ENCODE measurements around the gene AHI1.
A peak's percentile ranks its signal among the peaks of the same experiment; 100 is the strongest.
"Not testable (repeated sequence)": the region's sequence is repeated elsewhere in the genome, so short reads cannot be mapped to it uniquely, and the experiment has no call there.

Gene AHI1

DNA sequence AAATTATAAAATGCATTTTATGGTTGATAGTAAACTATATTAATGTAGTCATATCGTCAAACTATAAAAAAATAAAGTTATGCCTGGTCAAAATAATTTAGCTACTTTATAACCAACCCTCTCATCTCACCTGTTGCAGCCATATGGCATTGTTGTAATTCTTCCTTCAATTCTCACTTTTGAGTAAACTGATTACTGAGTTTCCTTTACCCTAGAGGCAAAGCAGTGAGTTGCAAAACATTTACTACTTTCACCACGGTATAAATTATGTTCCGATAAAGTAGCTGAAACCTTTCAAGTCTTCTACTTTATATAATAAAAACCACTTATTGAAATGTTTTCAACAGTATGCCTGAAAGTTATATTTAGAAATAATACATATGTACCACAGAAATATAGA, 113.8 kb downstream of the AHI1 start:
- DNase-seq = no peak

DNA sequence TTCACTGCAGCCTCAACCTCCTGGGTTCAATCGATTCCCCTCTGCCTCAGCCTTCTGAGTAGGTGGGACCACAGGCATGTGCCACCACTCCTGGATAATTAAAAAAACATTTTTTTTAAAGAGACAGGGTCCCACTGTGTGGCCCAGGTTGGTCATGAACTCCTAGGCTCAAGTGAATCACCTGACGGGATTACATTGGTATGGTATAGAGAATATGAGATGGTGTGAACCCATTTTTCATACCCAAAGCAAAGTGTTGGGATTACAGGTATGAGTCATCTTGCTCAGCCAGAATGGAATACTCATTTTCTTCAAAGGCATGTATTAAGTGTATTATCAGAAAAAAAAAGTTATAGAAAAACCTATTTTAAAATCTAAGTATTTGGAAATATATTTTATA, 114.2 kb downstream of the AHI1 start:
- peak; percentile 39 for DNase-seq

- peak; percentile 77 for DNase-seq
Observed at GRCh38 chr6:135382182-135382628, 115.3 kb downstream of the AHI1 start.

GRCh38 chr6:135380793-135381192, 116.7 kb downstream of the AHI1 start:
- DNase-seq = no peak

DNA sequence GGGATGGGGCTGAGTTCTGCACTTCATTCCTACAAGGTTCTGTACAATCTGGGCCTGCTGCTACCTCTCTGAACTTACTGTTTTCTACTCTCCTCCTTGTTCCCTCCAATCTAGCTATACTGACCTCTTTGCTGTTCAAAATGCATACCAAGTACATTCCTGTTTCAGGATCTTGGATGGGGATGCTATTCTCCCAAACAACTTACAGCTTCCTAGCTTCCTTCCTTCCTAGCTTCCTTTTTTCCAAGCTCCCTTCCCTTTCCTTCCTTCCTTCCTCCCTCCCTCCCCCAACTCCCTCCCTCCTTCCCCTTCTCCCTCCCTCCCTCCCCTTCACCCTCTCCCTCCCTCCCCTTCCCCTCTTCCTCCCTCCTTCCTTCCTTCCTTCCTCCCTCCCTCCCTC, 117.9 kb downstream of the AHI1 start:
- DNase-seq = no peak

DNA sequence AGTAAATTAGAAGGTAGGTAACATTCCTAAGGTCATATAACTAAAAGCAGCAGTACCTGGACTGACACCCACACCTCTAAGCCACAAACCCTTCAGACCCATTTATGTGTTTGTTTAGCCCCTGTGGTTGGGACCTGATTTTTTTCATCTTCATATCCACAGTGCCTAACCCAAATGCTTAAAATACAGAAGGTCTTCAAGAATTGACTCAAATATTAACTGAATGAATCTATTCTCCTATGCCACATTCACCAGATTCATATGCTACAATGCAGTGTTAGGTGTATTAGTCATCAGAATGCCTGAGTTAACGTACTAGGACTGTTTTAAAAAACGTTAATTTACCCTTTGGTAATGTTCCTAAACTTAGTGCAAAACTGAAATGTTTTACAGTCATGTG, 124.8 kb downstream of the AHI1 start:
- DNase-seq = peak; percentile 76

- not testable (repeated sequence) for DNase-seq
Observed at GRCh38 chr6:135363622-135364021, 133.9 kb downstream of the AHI1 start.

DNA sequence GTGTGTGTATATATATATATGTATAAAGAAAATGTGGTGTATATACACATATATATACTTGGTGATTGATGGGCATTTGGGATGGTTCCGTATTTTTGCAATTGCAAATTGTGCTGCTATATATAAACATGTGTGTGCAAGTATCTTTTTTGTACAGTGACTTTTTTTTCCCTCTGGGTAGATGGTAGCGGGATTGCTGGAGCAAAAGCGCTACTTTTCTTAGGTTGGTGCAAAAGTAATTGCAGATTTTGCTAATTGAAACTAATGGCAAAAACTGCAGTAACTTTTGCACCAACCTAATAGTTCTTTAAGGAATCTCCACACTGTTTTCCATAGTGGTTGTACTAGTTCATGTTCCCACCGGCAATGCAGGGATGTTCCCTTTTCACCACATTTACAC, 135.4 kb downstream of the AHI1 start:
- no peak for DNase-seq

DNA sequence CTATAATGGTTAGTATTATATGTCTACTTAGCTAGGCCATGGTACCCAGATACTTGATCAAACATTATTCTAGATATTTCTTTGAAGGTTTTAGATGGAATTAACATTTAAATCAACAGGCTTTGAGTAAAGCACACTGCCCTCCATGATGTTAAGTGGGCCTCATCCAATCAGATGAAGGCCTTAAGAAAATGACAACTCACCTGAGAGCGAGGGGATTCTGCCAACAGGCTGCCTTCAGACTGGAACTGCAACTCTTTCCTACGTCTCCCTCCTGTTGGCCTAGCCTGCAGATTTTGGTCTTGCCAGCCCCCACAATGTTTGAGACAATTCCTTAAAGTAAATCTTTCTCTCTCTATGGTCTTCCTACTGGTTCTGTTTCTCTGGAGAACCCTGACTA, 137.3 kb downstream of the AHI1 start:
- DNase-seq = no peak

GRCh38 chr6:135358985-135359384, 138.6 kb downstream of the AHI1 start:
- peak; percentile 48 for DNase-seq

GRCh38 chr6:135358251-135358821, 139.2 kb downstream of the AHI1 start:
- peak; percentile 16 for DNase-seq

GRCh38 chr6:135354407-135354806, 143.1 kb downstream of the AHI1 start:
- no peak for DNase-seq

DNA sequence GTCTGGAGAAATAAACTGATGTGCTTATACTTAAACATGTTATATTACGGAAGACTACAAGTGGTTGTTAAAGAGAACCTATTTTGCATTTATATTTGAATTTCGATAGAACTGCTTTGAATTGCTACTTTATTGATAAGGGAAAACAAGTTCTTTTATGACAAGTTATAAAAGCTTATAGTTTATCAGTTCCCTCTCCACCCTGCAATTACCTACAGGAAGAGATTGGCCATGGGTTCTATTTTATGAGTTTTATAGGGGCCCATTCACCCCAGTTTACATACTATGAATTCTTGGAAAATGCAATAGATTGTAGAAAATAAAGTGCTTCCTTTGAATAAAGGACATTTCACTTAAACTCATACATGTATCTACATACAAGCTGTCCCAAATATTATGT, 144.4 kb downstream of the AHI1 start:
- no peak for DNase-seq

DNA sequence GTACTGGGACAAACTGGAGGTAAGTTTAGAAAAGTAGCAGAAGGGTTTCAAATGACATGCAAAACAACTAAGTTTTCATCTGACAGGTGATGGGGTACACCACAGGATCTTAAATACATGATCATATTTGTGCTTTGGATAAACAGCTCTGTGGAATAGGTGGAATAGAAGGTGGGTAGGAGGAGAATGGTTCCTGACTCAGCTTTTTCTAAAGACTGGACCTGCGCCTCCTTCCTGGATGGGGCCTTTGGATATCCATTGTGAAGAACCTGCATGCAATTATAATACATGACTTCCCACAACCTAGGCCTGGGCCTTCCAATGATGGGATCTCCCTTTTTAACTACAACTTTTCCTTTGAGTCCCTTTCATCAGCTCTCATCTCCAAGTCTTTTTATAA, 145.9 kb downstream of the AHI1 start:
- DNase-seq = no peak

DNA sequence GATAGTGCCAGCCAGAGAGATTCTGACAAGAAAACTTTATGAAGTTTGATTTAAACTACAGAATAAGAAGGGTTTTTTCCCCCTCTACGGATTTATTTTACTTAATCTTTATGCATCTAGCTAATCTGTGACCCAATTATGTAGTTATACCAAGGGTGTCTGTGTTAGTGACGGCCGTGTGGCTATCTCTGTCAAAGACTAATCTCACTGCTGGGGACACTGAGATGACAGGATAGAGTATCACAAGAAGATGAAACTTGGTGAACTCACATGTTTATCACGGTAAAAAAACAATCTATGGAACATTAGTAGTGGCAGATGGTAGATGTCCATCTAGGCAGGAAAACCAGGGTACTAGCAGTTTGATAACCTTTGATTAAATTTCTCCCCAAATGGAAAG, 149.7 kb downstream of the AHI1 start:
- DNase-seq = no peak

GRCh38 chr6:135346747-135347146, 150.8 kb downstream of the AHI1 start:
- no peak for DNase-seq

GRCh38 chr6:135344526-135344925, 153.0 kb downstream of the AHI1 start:
- DNase-seq = no peak

DNA sequence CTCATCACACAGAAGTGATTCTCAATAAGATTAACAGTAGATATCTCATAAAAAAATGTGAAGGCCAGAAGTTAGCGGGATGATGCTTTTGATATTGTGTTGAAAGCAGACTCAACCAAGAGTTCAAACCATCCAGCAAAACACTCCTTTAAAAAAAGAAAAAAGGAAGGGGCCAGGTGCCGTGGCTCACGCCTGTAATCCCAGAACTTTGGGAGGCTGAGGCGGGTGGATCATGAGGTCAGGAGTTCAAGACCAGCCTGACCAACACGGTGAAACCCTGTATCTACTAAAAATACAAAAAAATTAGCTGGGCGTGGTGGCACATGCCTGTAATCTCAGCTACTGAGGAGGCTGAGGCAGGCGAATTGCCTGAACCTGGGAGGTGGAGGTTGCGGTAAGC, 157.6 kb downstream of the AHI1 start:
- DNase-seq = not testable (repeated sequence)

GRCh38 chr6:135334169-135334568, 163.4 kb downstream of the AHI1 start:
- no peak for DNase-seq

DNA sequence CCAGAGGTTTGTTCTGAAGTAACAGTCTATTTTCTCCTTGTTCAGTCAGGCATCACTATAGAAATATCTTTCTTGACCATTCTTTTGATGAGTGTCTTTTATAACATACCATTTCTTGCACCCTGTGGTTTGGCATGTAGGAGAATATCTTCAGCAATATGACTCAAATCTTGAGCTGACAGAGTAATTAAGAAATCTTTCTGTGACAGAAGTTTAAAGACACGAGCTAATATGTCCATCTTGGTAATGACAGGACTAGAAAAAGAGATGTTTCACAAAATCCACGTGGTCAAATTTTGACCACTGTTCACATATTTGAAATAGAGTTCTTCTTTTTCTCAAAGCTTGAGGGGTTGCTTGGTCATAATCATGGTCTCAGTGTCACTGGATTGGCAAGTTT, 166.5 kb downstream of the AHI1 start:
- peak; percentile 21 for DNase-seq

GRCh38 chr6:135329851-135330803, 167.4 kb downstream of the AHI1 start:
- DNase-seq = peak; percentile 41

- no peak for DNase-seq
Observed at GRCh38 chr6:135328136-135328535, 169.4 kb downstream of the AHI1 start.

DNA sequence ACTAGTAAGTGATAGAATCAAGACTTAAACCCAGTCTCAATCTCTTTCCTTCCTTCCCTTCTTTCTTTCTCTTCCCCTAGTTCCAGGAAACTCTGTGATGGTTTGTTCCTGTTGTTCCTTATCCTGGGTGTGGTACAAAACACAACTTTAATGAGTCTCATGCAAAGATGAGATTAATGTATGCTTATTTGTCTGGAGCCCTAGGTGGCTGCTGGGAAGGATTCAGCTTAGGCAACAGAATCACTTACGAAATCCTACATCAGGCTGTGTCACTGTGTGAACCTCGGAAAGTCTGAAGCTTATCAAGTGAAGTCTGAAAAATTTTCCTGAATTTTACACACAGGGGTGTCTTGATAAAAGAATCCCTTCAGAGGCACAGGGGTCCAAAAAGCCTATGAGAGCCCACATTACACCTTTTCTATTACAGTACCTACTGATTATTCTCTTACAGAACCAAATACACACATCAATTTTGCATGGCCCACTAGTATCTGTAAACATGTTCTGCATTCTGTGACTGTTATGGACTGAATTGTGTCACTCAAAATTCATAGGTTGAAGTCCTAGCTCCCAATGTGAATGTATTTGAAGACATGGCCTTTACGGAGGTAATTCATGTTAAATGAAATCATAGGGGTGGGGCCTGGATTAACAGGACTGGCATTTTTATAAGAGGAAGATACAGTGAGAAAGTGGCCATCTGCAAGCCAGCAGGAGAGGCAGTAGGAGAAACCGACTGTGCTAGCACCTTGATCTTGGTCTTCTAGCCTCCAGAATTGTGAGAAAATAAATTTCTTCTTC, 171.7 kb downstream of the AHI1 start:
- no peak for DNase-seq

DNA sequence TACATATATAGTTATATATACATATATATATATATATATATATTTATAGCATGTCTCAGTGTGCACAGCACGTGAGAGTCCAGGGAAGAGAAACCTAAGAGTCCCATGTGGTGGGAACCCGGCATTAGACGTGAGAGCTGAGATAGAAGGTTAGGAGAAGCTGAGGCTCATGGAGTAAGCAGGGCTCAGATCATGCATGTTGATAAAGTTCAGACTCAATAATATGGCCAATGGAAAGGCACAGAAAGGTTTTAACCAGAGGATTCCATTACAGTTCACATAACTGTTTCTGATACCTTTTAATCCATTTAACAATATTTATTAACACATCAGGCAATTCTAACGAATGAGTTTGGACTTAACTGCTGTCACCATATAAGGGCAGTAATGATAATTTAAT, 173.0 kb downstream of the AHI1 start:
- DNase-seq = no peak

All from activated CD4-positive, alpha-beta T cell treated with anti-CD3 and anti-CD28 coated beads, Interleukin-2, Interleukin-6, amounts not matched to agents 100 ng/mL and 50 ng/mL, durations not matched to agents 16 hours and 8 hours (primary cell).